Spleen (tissue), 7 donors: ENCODE measurements around the gene NGEF.

Experiments
- CTCF ChIP-seq, 11 experiments: fragments of 200-600 bp in 7 of 11; fragments of 450-650 bp in 4 of 11; sonication (generic) in 4 of 11; IDR thresholded peaks in 8 of 11; conservative IDR thresholded peaks in 3 of 11; 1 replicate in 7 of 11; 2 replicates in 4 of 11; pipeline versions ENCODE4 v1.4.0 to v1.8.0; 2016 to 2021; ENCODE audit warnings: antibody characterized with exemption in 11 of 11, inconsistent platforms in 4 of 11, mild to moderate bottlenecking in 1 of 11
- POLR2A ChIP-seq, 3 donors: fragments of 450-650 bp; IDR thresholded peaks; one replicate each; pipeline ENCODE4 v1.5.1; 2017; ENCODE audit warnings: antibody characterized with exemption in 3 of 3, mild to moderate bottlenecking in 1 of 3
- POLR2AphosphoS5 ChIP-seq, 3 donors: sonication (generic); formaldehyde crosslinking; IDR thresholded peaks; one replicate each; pipeline ENCODE4 v1.5.1; 2017; ENCODE audit warnings: antibody characterized with exemption in 3 of 3
- donor health status: DM: no; HTN: no; CAD: no; lungs with moderate emphysema.
- donor health status: DM: no; HTN: no; CAD: no.
- donor health status: DM: no; HTN: no; CAD: no.

GRCh38 chr2:233023007-233023760 lies 10.1 kb upstream of the NGEF start:
- no peak for TF ChIP-seq CTCF (IDR thresholded peaks at IDR 0.05 in 8 of 11, conservative IDR thresholded peaks at IDR 0.05 in 3 of 11)
- no peak for TF ChIP-seq POLR2A (IDR thresholded peaks at IDR 0.05)
- TF ChIP-seq POLR2AphosphoS5 (IDR thresholded peaks at IDR 0.05), result no peak
